GM12891 (cell line): ENCODE measurements around the gene POU2AF1.

Experiments used
- DNase-seq: peaks from one replicate; pipeline ENCODE4 v3.0.0; 2011; ENCODE audit warnings: low spot score; ENCODE audit not compliant: insufficient read length
- FAIRE-seq: peaks from 2 replicates; lab custom pipeline; 2011; peaks lifted over from hg19 to GRCh38; lab: Jason Lieb, UNC
- PAX5 ChIP-seq: IDR thresholded peaks from 2 replicates; pipeline ENCODE4 v1.6.1; 2011; ENCODE audit warnings: low read length, moderate library complexity, mild to moderate bottlenecking; ENCODE audit not compliant: insufficient read depth, severe bottlenecking
- POLR2A ChIP-seq: IDR thresholded peaks from 2 replicates; pipeline ENCODE4 v1.6.1; 2011; ENCODE audit warnings: low read depth, low read length, control low read depth
- POLR2AphosphoS5 ChIP-seq: IDR thresholded peaks from 2 replicates; pipeline ENCODE4 v1.6.1; 2011; ENCODE audit warnings: low read depth, low read length, control low read depth
- POU2F2 ChIP-seq: IDR thresholded peaks from 2 replicates; pipeline ENCODE4 v1.6.1; 2011; ENCODE audit warnings: low read depth, mild to moderate bottlenecking, control low read depth, low read length, moderate library complexity
- SPI1 ChIP-seq: IDR thresholded peaks from 2 replicates; pipeline ENCODE4 v1.6.1; 2011; ENCODE audit warnings: low read depth, low read length, control low read depth
- TAF1 ChIP-seq: IDR thresholded peaks from 2 replicates; pipeline ENCODE4 v1.6.1; 2011; ENCODE audit warnings: low read depth, low read length, control low read depth

POU2AF1 gene

GRCh38 chr11:111350811-111351210, 28.3 kb downstream of the POU2AF1 start:
- FAIRE-seq (no peak), DNase-seq (no peak)
- TF ChIP-seq PAX5 (no peak), POU2F2 (no peak), SPI1 (no peak), POLR2AphosphoS5 (no peak; the same call in 1 of the 2 replicates), POLR2A (no peak; the same call in none of the 2 replicates), TAF1 (no peak)

GRCh38 chr11:111349191-111349695, 29.8 kb downstream of the POU2AF1 start:
- FAIRE-seq (no peak), DNase-seq (no peak)

GRCh38 chr11:111348147-111348546, 30.9 kb downstream of the POU2AF1 start:
- TF ChIP-seq POLR2AphosphoS5, result no peak
- TF ChIP-seq PAX5, result no peak
- TF ChIP-seq TAF1, result no peak
- TF ChIP-seq POU2F2, result no peak
- no peak for TF ChIP-seq POLR2A
- no peak for TF ChIP-seq SPI1
- no peak for FAIRE-seq
- DNase-seq, result no peak

More at GRCh38 chr11:111349191-111349695, 29.8 kb downstream of the POU2AF1 start:
- TF ChIP-seq TAF1, result no peak
- TF ChIP-seq SPI1, result no peak
- no peak for TF ChIP-seq POLR2AphosphoS5
- TF ChIP-seq PAX5, result no peak
- TF ChIP-seq POLR2A, result no peak; the same call in 1 of the 2 replicates
- no peak for TF ChIP-seq POU2F2

GRCh38 chr11:111347723-111348115, 31.4 kb downstream of the POU2AF1 start:
- DNase-seq (no peak), FAIRE-seq (peak; percentile 13)
- no peak for TF ChIP-seq PAX5
- no peak for TF ChIP-seq SPI1
- TF ChIP-seq POU2F2, result no peak
- no peak for TF ChIP-seq POLR2AphosphoS5
- TF ChIP-seq POLR2A, result no peak
- no peak for TF ChIP-seq TAF1

- FAIRE-seq (no peak), DNase-seq (no peak)
- no peak for TF ChIP-seq POLR2AphosphoS5
These were observed 31.9 kb downstream of the POU2AF1 start for GRCh38 chr11:111347002-111347722.

- no peak for DNase-seq
- FAIRE-seq, result peak; percentile 38
- TF ChIP-seq PAX5 (no peak), POLR2AphosphoS5 (no peak), SPI1 (no peak), POU2F2 (no peak), TAF1 (no peak), POLR2A (no peak)
These were observed 35.0 kb downstream of the POU2AF1 start for GRCh38 chr11:111344032-111344431.

- no peak for DNase-seq
- FAIRE-seq, result no peak
- TF ChIP-seq POU2F2 (no peak), POLR2A (no peak), TAF1 (no peak), SPI1 (no peak), POLR2AphosphoS5 (no peak)
These were observed 36.7 kb downstream of the POU2AF1 start for GRCh38 chr11:111342329-111342728.

GRCh38 chr11:111339758-111340388, 39.2 kb downstream of the POU2AF1 start:
- no peak for TF ChIP-seq POLR2A
- no peak for TF ChIP-seq POLR2AphosphoS5
- TF ChIP-seq PAX5, result no peak
- TF ChIP-seq SPI1, result no peak
- no peak for TF ChIP-seq TAF1
- TF ChIP-seq POU2F2, result no peak
- no peak for FAIRE-seq

GRCh38 chr11:111336582-111337256, 42.4 kb downstream of the POU2AF1 start:
- DNase-seq (no peak), FAIRE-seq (no peak)
- no peak for TF ChIP-seq POLR2AphosphoS5
- TF ChIP-seq SPI1, result no peak
- TF ChIP-seq POU2F2, result no peak
- TF ChIP-seq POLR2A, result no peak
- TF ChIP-seq PAX5, result no peak
- TF ChIP-seq TAF1, result no peak

More at GRCh38 chr11:111339758-111340388, 39.2 kb downstream of the POU2AF1 start:
- DNase-seq, result no peak
